GM19468 (cell line): ENCODE data around the gene ITPKB.
"Not testable (repeated sequence)": the region's sequence is repeated elsewhere in the genome, so short reads cannot be mapped to it uniquely, and the experiment has no call there.

ENCODE experiments used
- ATAC-seq: cut with Tn5 transposase; IDR thresholded peaks from one replicate; pipeline ENCODE4 v1.9.1; 2021; ENCODE audit warnings: mild to moderate bottlenecking, moderate library complexity, moderate number of reproducible peaks; ENCODE audit not compliant: unreplicated experiment; ENCODE audit errors: extremely low read depth

The ITPKB gene

GRCh38 chr1:226732856-226733291 lies 6.2 kb downstream of the ITPKB start:
- no peak for ATAC-seq

- no peak for ATAC-seq
Observed at GRCh38 chr1:226731257-226731893, 7.7 kb downstream of the ITPKB start.

GRCh38 chr1:226730836-226731235 lies 8.2 kb downstream of the ITPKB start:
- no peak for ATAC-seq

- ATAC-seq = no peak
Observed at GRCh38 chr1:226730071-226730470, 9.0 kb downstream of the ITPKB start.

DNA sequence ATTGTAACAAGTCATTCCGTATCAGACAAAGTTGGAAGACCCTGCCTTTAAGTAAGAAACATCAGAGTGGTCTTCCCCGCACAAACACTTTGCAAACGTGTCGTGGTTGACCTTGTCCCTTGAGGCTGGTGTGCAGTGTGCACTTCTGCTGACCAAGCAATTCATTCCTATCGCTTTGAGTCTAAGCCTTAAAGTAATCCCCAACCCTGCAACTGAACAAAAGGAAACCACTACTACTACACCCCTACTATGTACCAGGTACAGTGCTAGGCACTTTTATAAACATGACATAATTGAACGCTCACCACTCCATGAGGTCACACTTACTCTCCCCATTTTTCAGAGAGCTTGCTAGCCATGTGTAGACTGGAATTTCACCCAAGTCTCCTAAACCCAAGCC lies 10.6 kb downstream of the ITPKB start:
- ATAC-seq = no peak

- no peak for ATAC-seq
Observed at GRCh38 chr1:226725897-226726267, 13.2 kb downstream of the ITPKB start.

DNA sequence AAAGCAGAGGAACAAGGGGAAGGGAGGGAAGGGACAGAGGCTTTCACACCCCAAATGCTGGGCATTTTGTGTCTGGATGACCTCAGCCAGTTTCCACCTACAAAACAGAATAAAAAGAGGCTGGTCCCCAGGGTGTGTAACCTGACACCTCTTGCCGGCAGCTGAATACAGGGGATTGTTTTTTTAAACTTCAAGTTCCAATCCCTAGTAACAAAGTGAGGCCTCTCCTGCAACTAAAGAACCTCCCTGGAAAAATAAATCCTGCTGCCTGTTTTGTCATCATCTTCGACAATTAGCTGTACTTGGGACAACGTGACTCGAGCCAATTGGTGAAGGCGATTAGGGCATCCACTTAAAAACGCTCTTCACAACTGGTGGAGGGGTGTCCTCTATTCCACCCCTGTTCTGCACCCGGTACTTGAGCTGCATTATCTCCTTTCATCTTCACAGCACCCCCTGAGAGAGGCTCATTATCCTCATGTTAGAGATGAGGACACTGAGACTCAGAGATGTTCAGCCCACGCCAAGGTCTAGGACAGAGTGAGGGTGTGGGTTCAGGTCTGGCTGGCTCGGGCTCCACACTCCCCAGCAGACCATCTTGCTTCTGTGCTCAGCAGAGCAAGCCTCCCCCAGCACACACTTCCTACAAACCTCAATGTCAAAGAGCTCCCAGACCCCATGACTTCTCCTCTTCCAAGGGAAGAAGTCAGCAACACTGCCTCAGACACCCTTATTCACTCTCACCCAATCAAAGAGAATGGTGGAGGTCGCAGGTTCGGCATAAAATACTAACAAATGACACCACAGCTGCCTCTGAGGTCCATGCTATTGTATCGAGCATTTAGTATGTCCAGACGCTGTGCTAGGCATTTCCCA lies 15.2 kb downstream of the ITPKB start:
- no peak for ATAC-seq

- no peak for ATAC-seq
Observed at GRCh38 chr1:226722901-226723656, 16.0 kb downstream of the ITPKB start.

DNA sequence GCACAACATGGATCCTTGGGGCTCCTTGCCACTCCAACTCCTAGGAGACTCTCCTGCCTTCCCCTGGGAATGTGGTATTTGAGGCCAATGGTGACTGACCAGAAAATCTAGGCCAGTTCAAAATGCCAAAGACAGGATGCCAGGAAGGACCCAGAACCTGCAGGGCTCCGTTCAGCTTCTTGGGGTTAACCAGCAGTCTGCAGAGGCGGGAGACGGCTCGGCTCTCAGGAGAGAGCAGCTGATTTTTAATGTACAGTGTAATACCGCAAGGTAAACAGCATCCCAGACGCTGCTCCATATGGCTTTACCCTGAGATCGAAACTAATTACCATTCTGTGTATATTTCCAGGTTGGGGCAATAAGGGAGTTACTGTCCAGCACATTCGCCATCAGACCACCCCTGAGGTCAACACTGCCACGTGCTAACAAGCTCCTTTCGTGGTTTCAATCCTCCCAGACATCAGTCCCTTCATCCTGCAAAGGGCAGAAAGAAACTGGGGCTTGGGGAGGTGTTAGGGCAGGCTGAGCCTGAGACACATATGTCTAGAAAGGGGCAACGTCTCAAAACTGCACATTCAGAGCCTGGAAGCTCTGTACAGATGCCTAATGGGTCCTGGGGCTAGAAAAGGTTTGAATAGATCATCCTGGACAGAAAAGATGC lies 16.7 kb downstream of the ITPKB start:
- ATAC-seq = no peak

DNA sequence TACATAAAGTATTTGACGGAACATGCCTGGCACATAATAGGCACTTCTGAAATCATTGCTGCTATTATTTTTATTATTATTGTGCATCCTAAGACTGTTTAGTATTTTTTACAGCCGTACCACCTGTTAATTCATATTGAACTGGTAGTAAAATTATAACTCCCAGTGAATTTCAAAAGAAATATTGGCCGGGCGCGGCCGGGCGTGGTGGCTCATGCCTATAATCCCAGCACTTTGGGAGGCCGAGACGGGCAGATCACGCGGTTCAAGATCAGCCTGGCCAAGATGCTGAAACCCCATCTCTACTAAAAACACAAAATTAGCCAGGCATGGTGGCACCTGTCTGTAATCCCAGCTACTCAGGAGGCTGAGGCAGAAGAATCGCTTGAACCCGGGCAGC lies 18.5 kb downstream of the ITPKB start:
- ATAC-seq = not testable (repeated sequence)

DNA sequence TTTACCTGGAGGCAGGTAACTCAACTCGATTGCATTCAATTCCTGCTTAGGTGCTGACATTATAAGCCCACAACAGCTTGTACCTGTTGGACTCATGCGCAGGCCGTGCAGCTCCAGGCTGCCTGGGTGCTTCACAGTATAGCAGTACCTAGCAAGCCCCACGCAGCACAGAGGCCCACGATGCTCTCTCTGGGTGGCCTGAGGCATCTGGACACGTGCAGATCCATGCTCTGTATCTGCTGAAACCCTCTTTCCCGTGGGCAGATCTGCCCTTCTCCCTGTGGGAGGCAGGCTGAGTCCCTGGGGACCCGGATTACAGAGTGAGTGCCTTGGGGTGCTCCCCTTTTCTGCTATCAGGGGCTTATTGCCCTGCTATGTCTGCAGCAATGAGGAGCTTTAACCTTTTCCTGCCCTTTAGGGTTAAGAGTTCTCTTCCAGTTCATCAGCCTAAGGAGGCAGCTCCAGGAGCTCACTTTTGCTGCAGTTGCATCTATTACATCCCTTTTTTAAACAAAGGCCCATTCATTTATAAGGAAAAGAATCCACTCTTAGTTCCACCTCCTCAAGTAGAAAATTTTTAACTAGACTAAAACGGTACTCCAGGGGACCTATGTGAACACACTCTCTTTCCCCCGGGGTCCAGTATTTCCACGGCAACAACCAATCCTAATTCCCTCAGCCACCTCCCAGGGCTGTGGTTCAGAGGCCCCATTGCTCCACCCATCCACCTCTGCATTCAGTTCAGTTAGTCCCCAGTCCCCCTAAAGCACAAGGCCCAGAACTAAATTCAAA lies 19.3 kb downstream of the ITPKB start:
- no peak for ATAC-seq

DNA sequence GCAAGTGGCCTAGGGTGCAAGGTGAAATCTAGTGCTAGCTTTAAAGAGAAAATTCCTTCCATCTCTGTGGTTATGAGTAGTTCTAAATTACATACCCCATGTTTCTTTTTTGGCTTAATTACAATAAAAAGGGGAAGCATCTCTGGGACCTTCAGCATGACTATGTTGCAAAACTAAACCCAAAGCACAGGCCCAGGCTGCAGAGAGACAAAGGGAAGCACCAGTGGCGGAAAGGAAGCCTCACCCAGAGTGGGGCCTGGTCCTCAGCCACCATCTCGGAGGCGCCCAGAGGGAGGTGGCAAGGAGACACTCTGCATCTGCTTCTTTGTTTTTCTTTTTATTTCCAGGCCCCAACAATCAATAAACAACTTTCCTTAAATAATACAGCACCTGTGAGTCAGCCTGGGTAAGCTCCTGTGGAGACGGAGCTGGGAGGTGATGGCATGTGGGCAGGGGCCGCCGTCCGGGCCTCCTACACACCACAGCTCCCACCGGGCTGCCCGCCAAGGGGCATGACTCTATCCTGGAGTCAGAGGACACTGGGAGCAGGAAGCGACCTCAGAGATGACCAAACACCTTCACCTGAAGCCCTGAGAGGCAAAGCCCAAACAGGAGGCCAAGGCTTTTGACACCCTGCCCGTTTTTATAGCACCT lies 21.7 kb downstream of the ITPKB start:
- no peak for ATAC-seq

GRCh38 chr1:226716577-226716976 lies 22.5 kb downstream of the ITPKB start:
- ATAC-seq = no peak

DNA sequence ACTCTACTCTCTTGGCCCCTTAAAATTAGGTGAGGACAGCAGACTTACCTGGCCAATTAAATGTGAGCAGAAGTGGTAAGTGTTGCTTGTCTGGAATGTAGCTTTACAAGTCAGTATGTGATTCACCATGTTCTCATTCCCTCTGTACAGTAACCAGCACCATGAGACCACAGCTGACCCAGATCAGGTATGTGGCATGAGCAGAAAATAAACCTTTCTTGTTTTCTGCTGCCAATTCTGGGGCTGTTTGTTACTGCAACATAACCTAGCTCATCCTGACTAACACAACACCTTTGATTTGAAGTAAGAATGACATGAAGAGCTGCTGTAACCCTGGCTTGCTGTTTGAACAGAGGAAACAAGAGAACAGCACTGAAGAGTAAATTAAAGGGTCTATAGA lies 24.9 kb downstream of the ITPKB start:
- no peak for ATAC-seq

DNA sequence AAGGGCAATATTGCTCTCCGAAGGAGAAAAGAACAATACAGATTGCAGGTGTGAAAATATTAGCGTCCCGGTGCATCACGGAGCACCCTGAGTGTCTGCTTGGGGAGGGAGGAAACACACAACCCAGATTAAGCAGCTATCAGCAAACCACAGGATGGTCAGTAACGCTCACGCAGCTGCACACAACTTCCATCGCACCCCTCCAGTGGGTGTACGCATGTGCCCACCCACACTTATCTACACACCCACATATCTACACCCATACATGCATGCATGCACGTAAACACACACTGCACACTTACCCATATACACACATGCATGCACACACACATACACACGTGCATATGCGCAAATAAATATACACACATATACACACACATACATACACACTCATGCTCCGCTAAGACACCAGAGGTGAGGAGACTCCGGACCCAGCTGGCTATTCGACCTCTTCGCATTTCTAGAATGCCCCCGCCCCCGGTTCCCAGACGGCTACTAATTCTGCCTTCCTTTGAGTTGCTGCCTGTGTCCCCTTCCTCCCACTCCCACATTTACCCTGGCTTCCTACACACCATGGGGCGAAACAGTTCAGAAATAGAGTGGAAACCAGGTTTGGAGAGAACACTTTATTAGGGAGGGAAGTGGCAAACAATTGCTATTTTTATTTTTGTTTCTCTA lies 26.2 kb downstream of the ITPKB start:
- ATAC-seq = no peak

DNA sequence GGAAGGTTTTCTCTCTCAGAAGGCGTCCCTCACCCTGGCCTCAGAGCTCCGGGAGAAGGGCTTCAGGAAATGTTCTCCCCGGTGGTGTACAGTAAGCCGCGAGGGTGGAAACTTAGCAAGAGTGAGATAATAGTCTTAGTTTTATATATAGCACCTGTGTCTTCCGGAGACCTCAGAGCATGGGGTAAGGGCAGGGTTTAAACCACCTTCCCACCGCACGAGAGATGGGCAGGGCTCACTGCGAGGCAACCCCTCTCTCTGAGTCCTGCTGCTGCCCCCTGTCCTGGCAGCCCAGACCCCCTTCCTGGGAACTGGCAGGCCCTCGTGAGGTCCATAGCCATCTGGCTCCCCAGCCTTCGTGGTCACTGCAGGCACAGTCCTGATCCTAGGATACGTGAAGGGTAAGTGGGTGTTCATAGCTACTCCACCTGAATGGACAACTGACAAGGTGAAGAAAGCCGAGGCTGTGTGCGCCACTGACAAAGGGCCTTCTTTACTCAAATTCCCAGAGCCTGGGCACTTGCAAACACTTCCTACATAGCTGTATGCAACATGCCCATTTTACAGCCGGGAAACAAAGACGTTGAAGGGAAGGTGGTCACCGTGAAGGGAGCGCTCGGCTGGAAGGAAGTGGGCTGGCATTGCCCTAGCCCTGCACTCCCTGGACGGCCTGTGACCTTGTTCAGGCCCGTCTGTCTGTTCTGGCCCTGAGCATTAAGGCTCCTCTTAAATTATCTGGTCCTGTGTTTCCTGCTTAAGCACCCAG lies 26.9 kb downstream of the ITPKB start:
- ATAC-seq = peak; percentile 66

GRCh38 chr1:226710501-226710900 lies 28.6 kb downstream of the ITPKB start:
- no peak for ATAC-seq

- ATAC-seq = no peak
Observed at GRCh38 chr1:226709953-226710352, 29.1 kb downstream of the ITPKB start.
